Thymus (tissue), 11 donors: ENCODE results near the gene PRKCZ. TPM values are rescaled to one million over a fixed set of nuclear protein-coding genes. Genes with fewer than 3 reads are reported as not detected.

Experiments
- DNase-seq, 9 donors: peaks; one replicate each; pipeline ENCODE4 v3.0.0-alpha.2; 2013; ENCODE audit warnings: low spot score in 9 of 9, low read depth in 6 of 9, missing footprints in 1 of 9
- H3K27ac ChIP-seq, 2 donors: one replicate each; pipeline ENCODE4 v1.5.1; 2013; ENCODE audit warnings: control low read depth in 1 of 2, low read depth in 1 of 2, low read length in 1 of 2, mild to moderate bottlenecking in 1 of 2, moderate library complexity in 1 of 2
- H3K27me3 ChIP-seq, 2 donors: one replicate each; pipeline ENCODE4 v1.5.1; 2013; ENCODE audit warnings: low read length in 1 of 2; ENCODE audit not compliant: control insufficient read depth in 2 of 2, insufficient read depth in 1 of 2
- H3K36me3 ChIP-seq, 2 donors: one replicate each; pipeline ENCODE4 v1.5.1; 2013; ENCODE audit warnings: low read length in 1 of 2, mild to moderate bottlenecking in 1 of 2, moderate library complexity in 1 of 2; ENCODE audit not compliant: control insufficient read depth in 2 of 2, insufficient read depth in 2 of 2
- H3K4me1 ChIP-seq, 2 donors: one replicate each; pipeline ENCODE4 v1.5.1; 2013; ENCODE audit warnings: low read length in 2 of 2; ENCODE audit not compliant: control insufficient read depth in 2 of 2, insufficient read depth in 2 of 2
- H3K4me3 ChIP-seq, 2 donors: one replicate each; pipeline ENCODE4 v1.5.1; 2013; ENCODE audit warnings: low read length in 2 of 2, control low read depth in 1 of 2, mild to moderate bottlenecking in 1 of 2
- H3K9me3 ChIP-seq, 2 donors: one replicate each; pipeline ENCODE4 v1.5.1; 2013; ENCODE audit warnings: low read length in 1 of 2, mild to moderate bottlenecking in 1 of 2; ENCODE audit not compliant: control insufficient read depth in 2 of 2, insufficient read depth in 1 of 2
- WGBS: extraction: QIAGEN DNeasy Blood & Tissue Kit; methylation state at CpG from one replicate; pipeline ENCODE4 v1.1.7; 2013; 5-methylcytosine and 5-hydroxymethylcytosine counted together
- polyA plus RNA-seq: library from polyadenylated mRNA; stranded (reverse); fragments of 200-250 nt; gene quantifications from one replicate; pipeline ENCODE4 v1.2.3, GENCODE V29; 2013
- total RNA-seq: library from RNA; stranded (reverse); fragments of 120-200 nt; gene quantifications from one replicate; pipeline ENCODE4 v1.2.4, GENCODE V29; 2013
- donor health status: healthy.

The PRKCZ gene
- total and polyA plus RNA-seq, 2 donors, result 7.6 to 30.6 TPM

- DNase-seq, result no peak
These were observed 79.2 kb downstream of the PRKCZ start for GRCh38 chr1:2129256-2129943.

GRCh38 chr1:2130156-2130555 lies 79.9 kb downstream of the PRKCZ start:
- peaks cover 17 to 33% of the 10 kb centered on the region in 2 donors for H3K4me1 ChIP-seq
- no peaks in the 10 kb centered on the region for H3K36me3 ChIP-seq
- H3K27me3 ChIP-seq, result peaks cover 0 to 15% of the 10 kb centered on the region in 2 donors
- peaks cover 0 to 2% of the 10 kb centered on the region in 2 donors for H3K9me3 ChIP-seq
- no peak for DNase-seq
- no peak overlapping the region for H3K27ac ChIP-seq
- H3K4me3 ChIP-seq, result no peak overlapping the region
- WGBS, result 97% methylated on average over 10 of the region's 10 CpGs

More at GRCh38 chr1:2129256-2129943, 79.2 kb downstream of the PRKCZ start:
- no peak overlapping the region for H3K4me3 ChIP-seq
- H3K36me3 ChIP-seq, result no peaks in the 10 kb centered on the region
- WGBS, result 97% methylated on average over 15 of the region's 15 CpGs
- H3K27me3 ChIP-seq, result peaks cover 0 to 15% of the 10 kb centered on the region in 2 donors
- H3K27ac ChIP-seq, result no peak overlapping the region
- H3K9me3 ChIP-seq, result peaks cover 2 to 8% of the 10 kb centered on the region in 2 donors
- H3K4me1 ChIP-seq, result peaks cover 17 to 33% of the 10 kb centered on the region in 2 donors

GRCh38 chr1:2130871-2131289 lies 80.7 kb downstream of the PRKCZ start:
- H3K27ac ChIP-seq, result no peak overlapping the region
- H3K36me3 ChIP-seq, result no peaks in the 10 kb centered on the region
- no peak for DNase-seq
- no peak overlapping the region for H3K4me3 ChIP-seq
- peaks cover 0 to 15% of the 10 kb centered on the region in 2 donors for H3K27me3 ChIP-seq
- peaks cover 17 to 33% of the 10 kb centered on the region in 2 donors for H3K4me1 ChIP-seq
- peaks cover 0 to 2% of the 10 kb centered on the region in 2 donors for H3K9me3 ChIP-seq
- 97% methylated on average over 15 of the region's 15 CpGs for WGBS

GRCh38 chr1:2132222-2133038 lies 82.2 kb downstream of the PRKCZ start:
- Histone ChIP-seq H3K36me3 (no peaks in the 10 kb centered on the region), H3K9me3 (peaks cover 0 to 2% of the 10 kb centered on the region in 2 donors), H3K4me3 (peak overlapping the region; percentile 46 to 49), H3K27me3 (peaks cover 0 to 13% of the 10 kb centered on the region in 2 donors), H3K4me1 (peaks cover 11 to 26% of the 10 kb centered on the region in 2 donors), H3K27ac (peak overlapping the region in 1 of 2 donors; percentile 74)
- peak in 1 of 9 donors; percentile 43 for DNase-seq
- WGBS, result 45% methylated on average over 40 of the region's 40 CpGs

- H3K4me1 ChIP-seq, result peaks cover 14 to 29% of the 10 kb centered on the region in 2 donors
- peak overlapping the region; percentile 46 to 49 for H3K4me3 ChIP-seq
- H3K27me3 ChIP-seq, result peaks cover 0 to 6% of the 10 kb centered on the region in 2 donors
- H3K9me3 ChIP-seq, result peaks cover 0 to 2% of the 10 kb centered on the region in 2 donors
- peak overlapping the region; percentile 77 to 84 for H3K27ac ChIP-seq
- no peaks in the 10 kb centered on the region for H3K36me3 ChIP-seq
- DNase-seq, result peak; percentile 84 to 95 (median 91)
- 8% methylated on average over 63 of the region's 63 CpGs for WGBS
These were observed 83.0 kb downstream of the PRKCZ start for GRCh38 chr1:2133039-2133878.

- H3K4me3 ChIP-seq, result peak overlapping the region; percentile 16 to 49
- peaks cover 0 to 2% of the 10 kb centered on the region in 2 donors for H3K9me3 ChIP-seq
- peak overlapping the region; percentile 77 to 84 for H3K27ac ChIP-seq
- DNase-seq, result no peak
- H3K36me3 ChIP-seq, result no peaks in the 10 kb centered on the region
- peaks cover 14 to 29% of the 10 kb centered on the region in 2 donors for H3K4me1 ChIP-seq
- peaks cover 0 to 6% of the 10 kb centered on the region in 2 donors for H3K27me3 ChIP-seq
- WGBS, result 89% methylated on average over 17 of the region's 17 CpGs
These were observed 83.6 kb downstream of the PRKCZ start for GRCh38 chr1:2133879-2134215.

GRCh38 chr1:2134266-2134620 lies 84.0 kb downstream of the PRKCZ start:
- WGBS, result 97% methylated on average over 9 of the region's 9 CpGs
- peaks cover 14 to 29% of the 10 kb centered on the region in 2 donors for H3K4me1 ChIP-seq

GRCh38 chr1:2134621-2135307 lies 84.6 kb downstream of the PRKCZ start:
- Histone ChIP-seq H3K36me3 (no peaks in the 10 kb centered on the region), H3K4me1 (peaks cover 14 to 30% of the 10 kb centered on the region in 2 donors), H3K27me3 (peaks cover 0 to 6% of the 10 kb centered on the region in 2 donors), H3K27ac (no peak overlapping the region), H3K9me3 (peaks cover 0 to 2% of the 10 kb centered on the region in 2 donors), H3K4me3 (no peak overlapping the region)
- no peak for DNase-seq
- WGBS, result 96% methylated on average over 40 of the region's 40 CpGs

More at GRCh38 chr1:2134266-2134620, 84.0 kb downstream of the PRKCZ start:
- Histone ChIP-seq H3K27me3 (peaks cover 0 to 6% of the 10 kb centered on the region in 2 donors), H3K27ac (peak overlapping the region in 1 of 2 donors; percentile 84), H3K4me3 (no peak overlapping the region), H3K9me3 (peaks cover 0 to 2% of the 10 kb centered on the region in 2 donors), H3K36me3 (no peaks in the 10 kb centered on the region)
- DNase-seq, result no peak
